WTC11 (cell line): ENCODE measurements around the gene FGFBP1. TPM values are rescaled to one million over a fixed set of nuclear protein-coding genes. Genes with fewer than 3 reads are reported as not detected.

ENCODE experiments used
- ATAC-seq: fragments of 200-7000 bp; cut with Tn5 transposase; 2 replicates; pipeline ENCODE4 v1.10.0; 2021; ENCODE audit warnings: mild to moderate bottlenecking, moderate library complexity
- CTCF ChIA-PET: fragments of 300-600 bp; sonication (Branson Sonifier 250); formaldehyde crosslinking; loops from one replicate; lab custom pipeline; 2021; ENCODE audit warnings: antibody characterized with exemption; lab: Charles Lee
- POLR2A ChIA-PET: fragments of 350-600 bp; sonication (Branson Sonifier 250); formaldehyde crosslinking; loops from one replicate; lab custom pipeline; 2021; ENCODE audit warnings: antibody characterized with exemption; lab: Charles Lee
- DNase-seq: peaks from one replicate; pipeline ENCODE4 v3.0.0; 2021; ENCODE audit warnings: low spot score
- H3K27ac Mint-ChIP-seq: 2 replicates; pipeline ENCODE4 v1.8.0; 2021; ENCODE audit warnings: mixed read lengths
- H3K27me3 Mint-ChIP-seq: 2 replicates; pipeline ENCODE4 v1.8.0; 2021; ENCODE audit warnings: low read depth, mild to moderate bottlenecking, moderate library complexity, mixed read lengths
- H3K36me3 Mint-ChIP-seq: 2 replicates; pipeline ENCODE4 v1.8.0; 2021; ENCODE audit warnings: mixed read lengths
- H3K4me1 Mint-ChIP-seq: 2 replicates; pipeline ENCODE4 v1.8.0; 2022; ENCODE audit warnings: mixed read lengths
- H3K4me3 Mint-ChIP-seq: 2 replicates; pipeline ENCODE4 v1.8.0; 2021; ENCODE audit warnings: mild to moderate bottlenecking, moderate library complexity, mixed read lengths
- H3K9me3 Mint-ChIP-seq: 2 replicates; pipeline ENCODE4 v1.8.0; 2021; ENCODE audit warnings: mixed read lengths
- AFF4 ChIP-seq: sonication (generic); formaldehyde crosslinking; IDR thresholded peaks from 2 replicates; pipeline ENCODE4 v1.8.1; 2023; ENCODE audit warnings: mild to moderate bottlenecking, missing genetic modification reagents, borderline replicate concordance
- CREB1 ChIP-seq: sonication (generic); formaldehyde crosslinking; IDR thresholded peaks from 2 replicates; pipeline ENCODE4 v1.8.0; 2023; ENCODE audit warnings: mild to moderate bottlenecking, missing genetic modification reagents
- CREM ChIP-seq: sonication (generic); formaldehyde crosslinking; IDR thresholded peaks from 2 replicates; pipeline ENCODE4 v1.8.1; 2022; ENCODE audit warnings: mild to moderate bottlenecking, missing genetic modification reagents, moderate library complexity
- E2F1 ChIP-seq: sonication (generic); formaldehyde crosslinking; IDR thresholded peaks from 2 replicates; pipeline ENCODE4 v1.8.0; 2022; ENCODE audit warnings: mild to moderate bottlenecking, missing genetic modification reagents
- JUN ChIP-seq: sonication (generic); formaldehyde crosslinking; IDR thresholded peaks from 2 replicates; pipeline ENCODE4 v1.8.0; 2023; ENCODE audit warnings: mild to moderate bottlenecking, missing genetic modification reagents
- NFATC4 ChIP-seq: fragments of 250-450 bp; sonication (Bioruptor Pico); IDR thresholded peaks from 2 replicates; pipeline ENCODE4 v1.9.0; 2021; ENCODE audit warnings: mild to moderate bottlenecking
- NFYB ChIP-seq: sonication (generic); formaldehyde crosslinking; conservative IDR thresholded peaks from 2 replicates; pipeline ENCODE4 v1.8.0; 2022; ENCODE audit warnings: low read depth, missing genetic modification reagents
- RORB ChIP-seq: fragments of 250-450 bp; sonication (Bioruptor Pico); IDR thresholded peaks from 2 replicates; pipeline ENCODE4 v1.9.0; 2021; ENCODE audit warnings: mild to moderate bottlenecking
- TEAD4 ChIP-seq: sonication (generic); formaldehyde crosslinking; IDR thresholded peaks from 2 replicates; pipeline ENCODE4 v1.8.0; 2022; ENCODE audit warnings: mild to moderate bottlenecking, missing genetic modification reagents
- TP53 ChIP-seq: sonication (generic); formaldehyde crosslinking; IDR thresholded peaks from 2 replicates; pipeline ENCODE4 v1.8.1; 2023; ENCODE audit warnings: mild to moderate bottlenecking, missing genetic modification reagents
- USF1 ChIP-seq: sonication (generic); formaldehyde crosslinking; IDR thresholded peaks from 2 replicates; pipeline ENCODE4 v1.8.0; 2022; ENCODE audit warnings: mild to moderate bottlenecking, missing genetic modification reagents
- ZNF121 ChIP-seq: sonication (generic); formaldehyde crosslinking; IDR thresholded peaks from 2 replicates; pipeline ENCODE4 v1.8.0; 2023; ENCODE audit warnings: missing genetic modification reagents
- ZNF317 ChIP-seq: sonication (generic); formaldehyde crosslinking; IDR thresholded peaks from 2 replicates; pipeline ENCODE4 v1.8.1; 2023; ENCODE audit warnings: low read depth, mild to moderate bottlenecking, moderate library complexity, missing genetic modification reagents, borderline replicate concordance
- ZNF423 ChIP-seq: fragments of 250-450 bp; sonication (Bioruptor Pico); IDR thresholded peaks from 2 replicates; pipeline ENCODE4 v2.1.2; 2022; ENCODE audit warnings: mild to moderate bottlenecking, moderate library complexity
- total RNA-seq: library from RNA; stranded (reverse); gene quantifications from 3 replicates; pipeline ENCODE4 v1.2.3, GENCODE V29; 2021
- TF ChIP-seq, protein P1 (sequence below): fragments of 250-450 bp; sonication (Bioruptor Pico); IDR thresholded peaks from 2 replicates; pipeline ENCODE4 v1.9.0; 2021; ENCODE audit warnings: mild to moderate bottlenecking
- TF ChIP-seq, protein P2 (sequence below): sonication (generic); formaldehyde crosslinking; IDR thresholded peaks from 2 replicates; pipeline ENCODE4 v1.8.1; 2022; ENCODE audit warnings: mild to moderate bottlenecking, moderate library complexity, missing genetic modification reagents
- TF ChIP-seq, protein P3 (sequence below): fragments of 250-450 bp; sonication (Bioruptor Pico); IDR thresholded peaks from 2 replicates; pipeline ENCODE4 v2.1.2; 2022; ENCODE audit warnings: mild to moderate bottlenecking, moderate library complexity
- TF ChIP-seq, protein P4 (sequence below): sonication (generic); formaldehyde crosslinking; IDR thresholded peaks from 2 replicates; pipeline ENCODE4 v1.8.1; 2023; ENCODE audit warnings: mild to moderate bottlenecking, moderate library complexity, missing genetic modification reagents
- TF ChIP-seq, protein P5 (sequence below): sonication (generic); formaldehyde crosslinking; IDR thresholded peaks from 2 replicates; pipeline ENCODE4 v1.8.1; 2023; ENCODE audit warnings: mild to moderate bottlenecking, missing genetic modification reagents, moderate library complexity

The FGFBP1 gene
- total RNA-seq, 1 experiment from 2014 or later = not detected

DNA sequence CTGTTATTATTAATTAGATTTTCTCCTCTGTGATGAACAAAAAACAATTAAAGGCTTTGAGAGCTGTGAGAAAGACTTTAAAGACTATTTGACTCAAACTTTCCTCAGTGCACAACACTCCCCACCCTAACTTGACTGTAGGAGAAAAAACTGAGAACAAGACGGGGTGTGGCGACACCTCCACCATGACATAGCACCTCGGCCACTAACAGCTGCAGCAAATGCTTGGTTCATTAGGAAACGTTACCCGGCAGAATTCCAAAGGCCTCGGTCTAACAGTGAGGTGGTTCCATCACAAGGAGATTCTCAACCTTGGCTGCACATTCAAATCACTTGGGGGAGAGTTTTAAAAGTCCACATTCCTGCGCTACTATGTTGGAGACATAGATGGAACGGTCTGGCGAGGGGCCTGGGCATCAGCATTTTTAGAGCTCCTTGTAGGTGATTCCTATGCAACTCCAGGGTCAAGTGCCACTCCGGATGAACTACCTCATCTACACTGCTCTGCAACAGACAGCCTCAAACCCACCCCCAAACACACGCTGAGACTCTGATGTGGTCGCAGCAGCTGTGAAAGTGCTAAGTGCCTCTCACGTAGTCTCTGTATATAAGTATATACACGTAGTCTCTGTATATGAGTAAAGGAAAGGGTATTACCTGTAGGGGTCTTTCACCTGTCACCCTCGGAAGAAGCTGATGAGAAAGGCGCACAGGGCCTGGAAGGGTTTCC, 23.4 kb upstream of the FGFBP1 start:
- Mint-ChIP-seq H3K4me3 (no peak overlapping the region), H3K4me1 (peaks cover 19% of the 10 kb centered on the region), H3K27me3 (no peaks in the 10 kb centered on the region; the same call in 1 of the 2 replicates), H3K27ac (no peak overlapping the region), H3K9me3 (peaks cover 15% of the 10 kb centered on the region), H3K36me3 (peaks cover 11% of the 10 kb centered on the region)
- ChIA-PET CTCF (interaction anchor here (0.8 to 4.5 kb wide), 5 partner anchors 39 to 303 kb away, joined by 3 to 63 read pairs (median 32); no protein-coding TSS in a partner anchor), POLR2A (no interaction called here)
- TF ChIP-seq NFATC4 (CRISPR knock-in tag) (no peak), NFYB (CRISPR knock-in tag) (no peak), JUN (CRISPR knock-in tag) (no peak), RORB (CRISPR knock-in tag) (no peak), E2F1 (no peak), ZNF317 (CRISPR knock-in tag) (no peak), ZNF121 (no peak), ZNF423 (no peak), AFF4 (CRISPR knock-in tag) (no peak), CREM (CRISPR knock-in tag) (no peak), TP53 (CRISPR knock-in tag) (no peak), CREB1 (CRISPR knock-in tag) (no peak), USF1 (CRISPR knock-in tag) (no peak), TEAD4 (CRISPR knock-in tag) (no peak)
- TF ChIP-seq, protein P1, sequence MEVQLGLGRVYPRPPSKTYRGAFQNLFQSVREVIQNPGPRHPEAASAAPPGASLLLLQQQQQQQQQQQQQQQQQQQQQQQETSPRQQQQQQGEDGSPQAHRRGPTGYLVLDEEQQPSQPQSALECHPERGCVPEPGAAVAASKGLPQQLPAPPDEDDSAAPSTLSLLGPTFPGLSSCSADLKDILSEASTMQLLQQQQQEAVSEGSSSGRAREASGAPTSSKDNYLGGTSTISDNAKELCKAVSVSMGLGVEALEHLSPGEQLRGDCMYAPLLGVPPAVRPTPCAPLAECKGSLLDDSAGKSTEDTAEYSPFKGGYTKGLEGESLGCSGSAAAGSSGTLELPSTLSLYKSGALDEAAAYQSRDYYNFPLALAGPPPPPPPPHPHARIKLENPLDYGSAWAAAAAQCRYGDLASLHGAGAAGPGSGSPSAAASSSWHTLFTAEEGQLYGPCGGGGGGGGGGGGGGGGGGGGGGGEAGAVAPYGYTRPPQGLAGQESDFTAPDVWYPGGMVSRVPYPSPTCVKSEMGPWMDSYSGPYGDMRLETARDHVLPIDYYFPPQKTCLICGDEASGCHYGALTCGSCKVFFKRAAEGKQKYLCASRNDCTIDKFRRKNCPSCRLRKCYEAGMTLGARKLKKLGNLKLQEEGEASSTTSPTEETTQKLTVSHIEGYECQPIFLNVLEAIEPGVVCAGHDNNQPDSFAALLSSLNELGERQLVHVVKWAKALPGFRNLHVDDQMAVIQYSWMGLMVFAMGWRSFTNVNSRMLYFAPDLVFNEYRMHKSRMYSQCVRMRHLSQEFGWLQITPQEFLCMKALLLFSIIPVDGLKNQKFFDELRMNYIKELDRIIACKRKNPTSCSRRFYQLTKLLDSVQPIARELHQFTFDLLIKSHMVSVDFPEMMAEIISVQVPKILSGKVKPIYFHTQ (CRISPR knock-in tag) = no peak
- TF ChIP-seq, protein P2, sequence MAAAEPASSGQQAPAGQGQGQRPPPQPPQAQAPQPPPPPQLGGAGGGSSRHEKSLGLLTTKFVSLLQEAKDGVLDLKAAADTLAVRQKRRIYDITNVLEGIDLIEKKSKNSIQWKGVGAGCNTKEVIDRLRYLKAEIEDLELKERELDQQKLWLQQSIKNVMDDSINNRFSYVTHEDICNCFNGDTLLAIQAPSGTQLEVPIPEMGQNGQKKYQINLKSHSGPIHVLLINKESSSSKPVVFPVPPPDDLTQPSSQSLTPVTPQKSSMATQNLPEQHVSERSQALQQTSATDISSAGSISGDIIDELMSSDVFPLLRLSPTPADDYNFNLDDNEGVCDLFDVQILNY (CRISPR knock-in tag) = no peak
- TF ChIP-seq, protein P3, sequence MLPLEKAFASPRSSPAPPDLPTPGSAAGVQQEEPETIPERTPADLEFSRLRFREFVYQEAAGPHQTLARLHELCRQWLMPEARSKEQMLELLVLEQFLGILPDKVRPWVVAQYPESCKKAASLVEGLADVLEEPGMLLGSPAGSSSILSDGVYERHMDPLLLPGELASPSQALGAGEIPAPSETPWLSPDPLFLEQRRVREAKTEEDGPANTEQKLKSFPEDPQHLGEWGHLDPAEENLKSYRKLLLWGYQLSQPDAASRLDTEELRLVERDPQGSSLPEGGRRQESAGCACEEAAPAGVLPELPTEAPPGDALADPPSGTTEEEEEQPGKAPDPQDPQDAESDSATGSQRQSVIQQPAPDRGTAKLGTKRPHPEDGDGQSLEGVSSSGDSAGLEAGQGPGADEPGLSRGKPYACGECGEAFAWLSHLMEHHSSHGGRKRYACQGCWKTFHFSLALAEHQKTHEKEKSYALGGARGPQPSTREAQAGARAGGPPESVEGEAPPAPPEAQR (CRISPR knock-in tag) = no peak
- TF ChIP-seq, protein P4, sequence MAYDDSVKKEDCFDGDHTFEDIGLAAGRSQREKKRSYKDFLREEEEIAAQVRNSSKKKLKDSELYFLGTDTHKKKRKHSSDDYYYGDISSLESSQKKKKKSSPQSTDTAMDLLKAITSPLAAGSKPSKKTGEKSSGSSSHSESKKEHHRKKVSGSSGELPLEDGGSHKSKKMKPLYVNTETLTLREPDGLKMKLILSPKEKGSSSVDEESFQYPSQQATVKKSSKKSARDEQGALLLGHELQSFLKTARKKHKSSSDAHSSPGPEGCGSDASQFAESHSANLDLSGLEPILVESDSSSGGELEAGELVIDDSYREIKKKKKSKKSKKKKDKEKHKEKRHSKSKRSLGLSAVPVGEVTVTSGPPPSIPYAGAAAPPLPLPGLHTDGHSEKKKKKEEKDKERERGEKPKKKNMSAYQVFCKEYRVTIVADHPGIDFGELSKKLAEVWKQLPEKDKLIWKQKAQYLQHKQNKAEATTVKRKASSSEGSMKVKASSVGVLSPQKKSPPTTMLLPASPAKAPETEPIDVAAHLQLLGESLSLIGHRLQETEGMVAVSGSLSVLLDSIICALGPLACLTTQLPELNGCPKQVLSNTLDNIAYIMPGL (CRISPR knock-in tag) = no peak
- TF ChIP-seq, protein P5, sequence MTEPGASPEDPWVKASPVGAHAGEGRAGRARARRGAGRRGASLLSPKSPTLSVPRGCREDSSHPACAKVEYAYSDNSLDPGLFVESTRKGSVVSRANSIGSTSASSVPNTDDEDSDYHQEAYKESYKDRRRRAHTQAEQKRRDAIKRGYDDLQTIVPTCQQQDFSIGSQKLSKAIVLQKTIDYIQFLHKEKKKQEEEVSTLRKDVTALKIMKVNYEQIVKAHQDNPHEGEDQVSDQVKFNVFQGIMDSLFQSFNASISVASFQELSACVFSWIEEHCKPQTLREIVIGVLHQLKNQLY (CRISPR knock-in tag) = no peak
- DNase-seq (no peak), ATAC-seq (no peak)
